Right kidney (tissue), 1 donor: ENCODE measurements around the gene NOL4L.

Source experiments
- DNase-seq: peaks from one replicate; pipeline ENCODE4 v3.0.0-alpha.2; 2016

Gene NOL4L

GRCh38 chr20:32560989-32561830 lies 23.9 kb downstream of the NOL4L start:
- DNase-seq: no peak

- no peak for DNase-seq
These were observed 24.6 kb downstream of the NOL4L start for GRCh38 chr20:32560482-32560988.

DNA sequence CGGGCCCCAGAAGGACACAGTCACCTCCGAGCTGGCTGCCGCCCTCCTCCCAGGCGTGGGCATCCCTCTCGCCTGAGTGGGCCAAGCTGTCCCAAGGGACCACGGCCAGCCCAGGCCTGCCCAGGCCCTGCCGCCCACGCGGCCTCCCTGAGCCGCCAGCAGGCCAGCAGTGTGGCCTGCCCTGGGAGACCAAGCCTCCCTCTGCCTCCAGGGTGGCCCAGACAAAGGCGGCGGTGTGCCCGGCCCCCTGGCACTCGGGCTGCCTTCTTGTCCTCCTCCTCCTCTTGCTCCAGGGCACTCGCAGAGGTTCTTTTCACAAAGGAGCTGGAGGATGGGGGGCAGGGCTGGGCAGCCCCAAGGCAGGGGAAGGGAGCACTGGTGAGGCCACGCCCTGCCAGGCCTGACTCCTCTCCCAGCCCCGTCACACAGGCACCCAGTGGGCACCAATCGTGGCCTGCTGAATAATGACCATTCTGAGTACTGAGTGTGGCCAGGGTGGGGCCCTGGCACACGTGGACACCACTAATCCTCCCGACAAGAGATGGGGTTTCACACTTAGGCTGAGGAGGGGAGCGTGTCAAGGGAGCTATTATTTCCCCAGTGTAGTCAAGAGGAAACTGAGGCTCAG lies 25.3 kb downstream of the NOL4L start:
- no peak for DNase-seq

GRCh38 chr20:32559205-32559752 lies 25.9 kb downstream of the NOL4L start:
- no peak for DNase-seq

DNA sequence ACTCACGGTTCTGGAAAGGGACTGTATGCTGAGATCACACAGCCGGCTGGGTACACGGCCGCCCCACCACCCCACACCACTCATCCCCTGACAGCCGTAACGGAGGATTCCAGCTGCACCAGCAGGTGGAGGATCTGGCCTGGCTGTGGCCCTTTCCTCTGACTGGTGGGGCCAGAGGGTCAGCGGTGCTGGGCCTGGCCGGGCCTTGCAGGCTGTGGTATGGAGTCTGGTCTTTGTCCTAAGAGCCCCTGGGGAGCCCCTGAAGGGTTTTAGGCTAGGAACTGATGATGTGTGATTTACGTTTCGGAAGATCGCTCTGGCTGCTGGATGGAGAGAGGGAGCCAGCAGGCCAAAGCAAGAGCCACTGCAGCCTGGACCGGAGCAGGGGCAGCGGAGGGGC lies 26.6 kb downstream of the NOL4L start:
- no peak for DNase-seq

DNA sequence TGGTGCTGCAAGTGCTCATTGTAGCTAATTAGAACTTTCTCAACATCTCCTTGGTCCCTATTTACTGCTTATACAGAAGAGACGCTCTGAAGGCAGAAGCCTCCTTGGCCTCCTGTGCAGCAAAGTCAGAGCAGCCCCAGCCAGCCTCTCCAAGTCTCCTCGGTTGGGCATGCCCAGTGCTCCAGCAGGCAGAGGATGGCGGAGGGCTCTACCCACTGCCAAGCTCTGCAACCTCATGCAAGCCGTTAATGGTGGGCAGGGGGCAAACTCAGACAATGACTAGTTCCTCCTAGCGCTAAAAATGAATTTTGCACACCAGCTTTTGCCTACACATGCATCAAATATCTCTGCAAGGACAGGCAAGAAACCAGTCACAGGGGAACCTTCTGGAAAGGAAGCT lies 27.8 kb downstream of the NOL4L start:
- DNase-seq: no peak

DNA sequence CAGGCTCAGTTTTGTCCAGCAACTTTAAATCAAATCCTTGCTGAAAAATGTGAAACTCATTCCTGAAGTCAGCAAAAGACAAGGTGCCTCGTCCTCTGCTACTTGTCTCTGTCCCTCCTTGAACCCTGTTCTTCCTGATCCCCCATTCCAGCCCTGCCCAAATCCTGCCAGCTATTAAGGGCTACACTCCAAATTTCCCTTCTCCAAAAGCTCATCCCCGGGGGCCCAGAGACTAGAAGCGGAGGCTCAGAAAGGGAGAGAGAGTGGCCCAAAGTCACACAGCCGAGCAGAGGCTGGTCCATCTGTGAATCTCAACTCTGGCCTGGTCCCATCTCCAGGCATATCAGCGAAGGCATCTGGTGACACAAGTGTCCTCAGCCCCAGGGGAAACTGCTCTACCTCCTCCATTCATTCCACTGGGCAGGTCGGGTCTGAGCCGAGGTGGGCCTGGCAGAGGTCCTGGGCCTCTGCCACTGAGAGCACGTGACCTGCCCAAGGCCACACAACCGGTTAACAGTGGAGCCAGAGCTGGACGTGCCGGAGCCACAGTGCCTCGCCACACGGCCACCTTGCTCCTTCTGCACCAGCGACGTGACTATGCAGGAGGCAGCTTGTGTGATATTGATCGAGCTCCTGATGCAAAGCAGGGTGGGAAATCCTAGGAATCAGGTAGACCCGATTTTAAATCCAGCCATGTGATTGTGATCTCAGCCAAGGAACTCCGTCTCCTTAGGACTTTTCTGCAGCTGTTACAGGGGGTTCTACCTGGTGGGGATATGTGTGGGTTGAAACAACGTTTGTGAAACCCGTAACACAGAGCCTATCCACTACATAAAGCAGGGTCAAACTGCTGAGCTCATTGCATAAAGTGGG lies 28.6 kb downstream of the NOL4L start:
- no peak for DNase-seq

GRCh38 chr20:32555584-32555983 lies 29.5 kb downstream of the NOL4L start:
- DNase-seq: no peak

- no peak for DNase-seq
These were observed 30.2 kb downstream of the NOL4L start for GRCh38 chr20:32554965-32555289.

DNA sequence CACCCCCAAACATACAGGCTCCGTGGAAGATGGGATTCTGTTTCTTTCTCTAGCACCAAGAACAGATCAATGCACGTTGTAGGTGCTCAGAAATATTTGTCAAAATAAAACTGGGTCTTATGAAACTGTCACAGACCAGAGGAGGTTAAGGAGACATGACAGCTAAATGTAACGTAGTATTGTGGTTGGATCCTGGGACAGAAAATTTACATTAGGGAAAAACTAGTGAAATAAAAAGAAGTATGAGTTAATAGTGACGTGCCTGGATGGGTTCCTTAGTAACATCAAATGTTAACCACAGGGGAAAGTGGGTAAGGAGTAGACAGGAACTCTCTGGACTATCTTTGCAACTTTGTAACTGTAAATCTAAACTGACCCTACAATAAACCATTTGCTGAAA lies 31.5 kb downstream of the NOL4L start:
- no peak for DNase-seq

DNA sequence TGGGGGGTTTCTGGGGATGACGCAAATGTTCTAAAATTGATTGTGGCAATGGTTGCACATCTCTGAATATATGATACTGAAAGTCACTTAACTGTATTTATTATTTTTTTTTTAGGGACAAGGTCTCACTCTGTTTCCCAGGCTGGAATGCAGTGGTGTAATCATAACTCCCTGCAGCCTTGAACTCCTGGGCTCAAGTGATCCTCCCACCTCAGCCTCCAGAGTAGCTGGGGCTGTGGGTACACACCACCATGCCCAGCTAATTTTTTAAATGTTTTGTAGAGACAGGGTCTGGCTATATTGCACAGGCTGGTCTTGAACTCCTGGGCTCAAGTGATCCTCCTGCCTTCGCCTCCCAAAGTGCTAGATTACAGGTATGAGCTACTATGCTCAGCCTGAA lies 33.4 kb downstream of the NOL4L start:
- DNase-seq: no peak

DNA sequence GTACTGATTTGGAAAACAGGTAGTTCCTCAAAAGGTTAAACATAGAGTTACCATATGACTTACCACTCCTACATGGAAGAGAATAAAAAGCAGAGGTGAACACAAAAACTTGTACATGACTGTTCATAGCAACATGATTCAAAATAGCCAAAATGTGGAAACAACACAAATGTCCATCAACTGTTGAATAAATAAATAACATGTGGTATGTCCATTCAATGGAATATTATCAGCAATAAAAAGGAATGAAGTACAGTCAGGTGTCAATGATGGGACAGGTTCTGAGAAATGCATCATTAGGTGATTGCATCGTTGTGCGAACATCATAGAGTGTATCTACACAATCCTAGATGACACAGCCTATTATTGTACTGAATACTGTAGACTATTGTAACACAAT lies 35.3 kb downstream of the NOL4L start:
- DNase-seq: no peak

- DNase-seq: no peak
These were observed 37.4 kb downstream of the NOL4L start for GRCh38 chr20:32547753-32548034.

DNA sequence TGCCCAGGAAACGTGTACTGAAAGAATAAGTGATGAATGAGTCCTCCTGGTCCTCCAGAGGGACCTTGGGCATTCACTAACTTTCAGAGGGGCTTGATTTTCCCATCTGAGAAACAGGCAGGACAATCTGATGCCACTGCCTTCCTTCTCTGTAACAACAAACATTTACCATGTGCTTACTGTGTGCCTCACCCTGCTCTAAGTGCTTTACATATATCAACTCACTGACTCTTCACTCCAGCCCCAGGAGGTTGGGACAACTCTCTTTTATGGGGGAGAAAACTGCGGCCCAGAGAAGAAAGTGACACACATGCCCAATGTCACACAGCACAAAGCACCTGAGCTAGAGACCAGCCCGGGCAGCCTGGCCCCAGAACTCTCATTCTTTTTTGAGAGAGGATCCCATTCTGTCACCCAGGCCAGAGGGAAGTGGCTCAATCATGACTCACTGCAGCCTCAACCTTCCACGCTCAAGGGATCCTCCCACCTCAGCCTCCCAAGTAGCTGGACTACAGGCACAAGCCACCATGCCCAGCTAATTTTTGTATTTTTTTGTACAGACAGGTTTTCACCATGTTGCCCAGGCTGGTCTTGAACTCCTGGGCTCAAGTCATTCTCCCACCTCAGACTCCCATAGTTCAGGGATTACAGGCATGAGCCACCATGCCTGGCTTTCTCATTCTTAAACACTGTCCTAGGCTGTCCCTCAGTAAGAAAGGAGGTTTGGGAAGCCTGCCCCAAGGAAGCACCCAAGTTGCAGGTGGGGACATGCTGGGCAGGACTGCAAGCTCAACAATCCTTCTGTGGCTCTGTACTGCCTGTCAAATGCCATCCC lies 38.0 kb downstream of the NOL4L start:
- DNase-seq: no peak

GRCh38 chr20:32544893-32545840 lies 40.0 kb downstream of the NOL4L start:
- DNase-seq: no peak

DNA sequence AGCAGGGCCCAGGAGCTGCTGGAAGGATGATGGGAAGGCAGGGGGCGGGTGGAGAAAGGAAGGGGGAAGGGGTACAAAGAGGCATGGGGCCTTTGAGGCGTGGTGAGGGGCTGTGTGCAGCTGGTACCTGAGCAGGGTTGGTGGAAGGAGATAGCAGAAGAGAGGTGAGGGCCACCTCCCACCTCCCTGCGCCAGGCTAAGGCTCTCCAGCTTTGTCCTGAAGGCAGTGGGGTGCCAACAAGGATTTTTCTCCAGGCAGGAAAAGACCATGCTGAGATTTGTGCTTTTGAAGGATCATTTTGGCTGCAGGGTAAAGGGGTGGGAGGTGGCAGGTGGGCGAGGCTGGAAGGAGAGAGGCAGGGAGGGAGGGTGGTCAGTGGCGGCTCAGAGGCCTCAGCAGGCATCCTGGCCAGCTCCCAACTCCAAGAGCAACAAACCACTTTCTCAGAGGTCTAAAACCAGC lies 40.8 kb downstream of the NOL4L start:
- no peak for DNase-seq

- no peak for DNase-seq
These were observed 41.4 kb downstream of the NOL4L start for GRCh38 chr20:32543570-32544259.

GRCh38 chr20:32542259-32542615 lies 42.9 kb downstream of the NOL4L start:
- no peak for DNase-seq

DNA sequence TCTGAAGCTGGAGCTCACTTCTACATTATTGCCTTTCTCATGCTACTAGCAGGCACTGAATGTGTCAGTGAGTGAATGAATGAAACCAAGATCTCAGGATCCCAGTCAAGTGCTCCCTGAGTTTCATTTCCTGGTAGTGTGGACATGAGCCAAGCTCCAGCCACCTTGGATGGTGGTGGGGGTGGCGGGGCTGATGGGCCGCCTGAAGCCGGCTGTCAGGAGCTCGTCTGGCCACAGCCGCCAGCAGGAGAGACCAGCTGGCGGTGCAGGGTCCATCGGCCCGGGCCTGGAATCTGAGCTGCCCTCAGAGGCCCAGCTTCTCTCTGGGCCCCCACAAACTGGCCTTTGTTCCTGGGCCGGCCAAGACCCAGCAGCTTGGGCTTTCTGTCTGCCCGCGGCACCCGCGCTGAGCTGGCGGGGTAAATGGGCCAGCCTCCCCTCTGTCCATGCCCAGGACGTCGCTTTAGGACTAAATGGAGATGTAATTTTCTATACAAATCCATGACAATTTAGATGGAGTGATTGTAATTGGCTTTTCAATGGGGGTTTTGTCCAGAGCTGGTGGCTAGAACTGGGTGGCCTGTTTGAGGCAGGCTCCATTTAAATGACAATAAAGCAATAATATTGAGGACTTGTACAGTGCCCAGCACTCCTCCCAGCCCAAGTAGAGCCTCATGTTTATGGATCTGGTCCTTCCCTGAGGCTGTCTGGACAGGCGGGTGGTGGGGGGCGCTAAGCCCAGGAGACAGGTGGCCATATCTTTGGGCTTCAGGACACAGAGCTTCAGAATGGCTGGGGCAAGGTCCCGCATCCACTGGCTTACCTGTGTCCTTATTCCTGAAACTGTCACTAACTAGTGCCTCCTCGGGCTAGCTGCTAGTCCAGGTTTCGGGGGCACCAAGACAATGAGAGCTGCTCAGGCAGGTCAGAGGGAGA lies 43.5 kb downstream of the NOL4L start:
- DNase-seq: no peak
